Measurements from ENCODE around the gene RBPJ. TPM values are rescaled to one million over a fixed set of nuclear protein-coding genes. Genes with fewer than 3 reads are reported as not detected.

The RBPJ gene
- total RNA-seq, 2 experiments from 2014 or later: 171 to 180 TPM

- ATAC-seq: no peak
- no peak overlapping the region for H3K27ac Mint-ChIP-seq
- no peaks in the 10 kb centered on the region for H3K9me3 Mint-ChIP-seq (ENCODE audit: low read depth)
- intact Hi-C loops (cut with DNase I, micrococcal nuclease): no loop called here
- H3K4me1 Mint-ChIP-seq: peaks cover 16% of the 10 kb centered on the region
- H3K36me3 Mint-ChIP-seq (ENCODE audit: low read depth): no peaks in the 10 kb centered on the region
- CTCF ChIA-PET: interaction anchor here (0.7 to 1.3 kb wide), 2 partner anchors 10 to 115 kb away, joined by 3 read pairs; no protein-coding TSS in a partner anchor
- no peaks in the 10 kb centered on the region for H3K27me3 Mint-ChIP-seq
- POLR2A ChIA-PET: no interaction called here
- no peak overlapping the region for H3K4me3 Mint-ChIP-seq
- no peak for DNase-seq
Observed at GRCh38 chr4:26289401-26289800, 31.4 kb upstream of the RBPJ start.

- POLR2A ChIA-PET: interaction anchor here (0.6 to 0.7 kb wide), 2 partner anchors 132 to 189 kb away, joined by 3 read pairs; no protein-coding TSS in a partner anchor
- no peaks in the 10 kb centered on the region for H3K9me3 Mint-ChIP-seq (ENCODE audit: low read depth)
- DNase-seq (no peak), ATAC-seq (no peak)
- peaks cover 13% of the 10 kb centered on the region for H3K4me1 Mint-ChIP-seq
- CTCF ChIA-PET: interaction anchor here (1.2 to 1.3 kb wide), 2 partner anchors 9 to 302 kb away, joined by 3 read pairs; no protein-coding TSS in a partner anchor
- H3K36me3 Mint-ChIP-seq (ENCODE audit: low read depth): no peaks in the 10 kb centered on the region
- H3K27me3 Mint-ChIP-seq: peaks cover 3% of the 10 kb centered on the region
- no peak overlapping the region for H3K4me3 Mint-ChIP-seq
- intact Hi-C loops (cut with DNase I, micrococcal nuclease): no loop called here
- H3K27ac Mint-ChIP-seq: no peak overlapping the region
Observed at GRCh38 chr4:26290321-26290720, 30.5 kb upstream of the RBPJ start.

DNA sequence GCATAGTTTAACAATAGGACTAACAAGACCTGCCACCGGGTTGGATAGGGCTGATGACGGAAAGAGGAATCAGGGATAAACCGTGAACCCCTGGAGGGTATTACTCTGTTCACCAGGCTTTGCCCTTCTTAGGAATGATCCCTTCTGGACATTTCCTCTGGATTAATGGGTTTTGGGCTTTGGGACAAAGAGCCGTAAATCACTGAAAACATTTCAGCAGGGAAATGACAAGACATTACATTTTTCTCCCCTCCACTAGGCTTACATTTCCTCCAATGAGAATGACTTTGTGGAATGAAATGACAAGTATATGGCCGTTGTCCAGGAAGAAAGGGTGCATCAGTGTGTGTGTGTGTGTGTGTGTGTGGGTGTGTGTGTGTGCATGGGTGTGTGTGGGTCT is 25.9 kb upstream of the RBPJ start:
- Mint-ChIP-seq H3K36me3 (ENCODE audit: low read depth) (no peaks in the 10 kb centered on the region), H3K27me3 (peaks cover 4% of the 10 kb centered on the region), H3K27ac (no peak overlapping the region), H3K4me1 (peaks cover 16% of the 10 kb centered on the region), H3K4me3 (no peak overlapping the region), H3K9me3 (ENCODE audit: low read depth) (no peaks in the 10 kb centered on the region)
- no peak for ATAC-seq
- no peak for DNase-seq
- ChIA-PET CTCF (interaction anchor here (0.6 kb wide), 1 partner anchor 1753 kb away, joined by 3 read pairs; no protein-coding TSS in a partner anchor), POLR2A (no interaction called here)
- intact Hi-C loops (cut with DNase I, micrococcal nuclease): no loop called here

DNA sequence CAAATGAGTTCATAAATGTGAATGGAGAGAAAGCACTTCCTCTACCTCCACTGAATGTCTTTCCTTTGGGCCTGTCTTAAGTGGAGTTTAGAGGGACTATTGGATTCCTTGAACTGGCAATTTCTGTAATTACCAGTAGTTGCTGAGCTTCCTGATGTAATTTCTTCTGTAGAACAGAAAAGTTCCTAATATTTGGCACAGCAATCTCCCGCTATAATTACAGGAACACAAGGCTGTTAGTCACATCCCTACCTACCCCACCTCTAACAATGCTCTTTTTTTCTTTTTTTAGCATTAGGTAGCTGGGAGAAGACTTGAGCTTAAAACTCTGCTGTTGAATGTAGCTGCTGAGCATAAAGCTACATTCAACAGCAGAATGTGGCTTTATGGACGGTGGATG is 24.8 kb upstream of the RBPJ start:
- Mint-ChIP-seq H3K9me3 (ENCODE audit: low read depth) (no peaks in the 10 kb centered on the region), H3K4me1 (peaks cover 20% of the 10 kb centered on the region), H3K27me3 (peaks cover 4% of the 10 kb centered on the region), H3K27ac (no peak overlapping the region), H3K36me3 (ENCODE audit: low read depth) (no peaks in the 10 kb centered on the region), H3K4me3 (no peak overlapping the region)
- intact Hi-C loops (cut with DNase I, micrococcal nuclease): no loop called here
- POLR2A ChIA-PET: no interaction called here
- CTCF ChIA-PET: interaction anchor here (0.6 to 1.4 kb wide), 3 partner anchors 23 to 117 kb away, joined by 3 to 5 read pairs (median 4); no protein-coding TSS in a partner anchor
- no peak for DNase-seq
- no peak for ATAC-seq

DNA sequence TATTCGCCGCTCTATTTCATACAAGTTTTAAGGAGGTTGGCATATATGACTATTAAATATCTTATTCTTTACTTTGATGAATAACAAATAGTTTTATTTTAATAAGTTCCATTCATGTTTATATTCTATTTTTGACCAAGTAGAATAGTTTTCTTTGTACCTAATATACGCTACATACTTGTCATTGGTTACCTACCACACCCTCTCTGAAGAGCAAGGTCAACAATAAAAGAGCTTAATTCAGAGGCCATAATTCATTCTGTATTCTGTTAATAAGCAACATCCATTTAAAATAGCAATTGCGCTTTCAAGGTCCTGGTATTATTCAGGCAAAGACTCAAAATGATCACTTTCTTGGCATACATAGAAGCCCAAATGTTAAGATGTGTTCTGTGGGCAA is 24.3 kb upstream of the RBPJ start:
- Mint-ChIP-seq H3K27me3 (peaks cover 4% of the 10 kb centered on the region), H3K4me3 (no peak overlapping the region), H3K27ac (no peak overlapping the region), H3K36me3 (ENCODE audit: low read depth) (no peaks in the 10 kb centered on the region), H3K9me3 (ENCODE audit: low read depth) (no peaks in the 10 kb centered on the region), H3K4me1 (peaks cover 20% of the 10 kb centered on the region)
- DNase-seq (no peak), ATAC-seq (no peak)
- CTCF ChIA-PET: interaction anchor here (0.7 to 1.4 kb wide), 4 partner anchors 8 to 997 kb away, joined by 3 to 5 read pairs (median 4); no protein-coding TSS in a partner anchor
- intact Hi-C loops (cut with DNase I, micrococcal nuclease): no loop called here
- POLR2A ChIA-PET: no interaction called here

DNA sequence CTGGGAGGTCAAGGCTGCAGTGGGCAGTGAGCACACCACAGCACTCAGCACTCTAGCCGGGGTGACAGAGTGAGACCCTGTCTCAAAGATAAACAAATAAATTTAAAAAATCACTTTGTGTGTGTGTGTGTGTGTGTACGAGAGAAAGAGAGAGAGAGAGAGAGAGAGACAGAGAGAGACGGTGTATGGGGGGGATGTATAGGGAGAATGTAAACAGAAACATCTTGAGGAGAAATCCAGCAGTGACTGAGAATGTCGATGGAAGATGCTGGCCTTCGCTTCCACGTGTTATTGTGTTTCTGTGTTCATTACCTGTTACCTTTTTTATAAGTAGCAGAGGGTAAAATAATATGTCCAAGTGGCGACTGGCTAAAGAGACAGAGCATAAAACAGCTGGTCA is 23.6 kb upstream of the RBPJ start:
- intact Hi-C loops (cut with DNase I, micrococcal nuclease): no loop called here
- POLR2A ChIA-PET: no interaction called here
- Mint-ChIP-seq H3K36me3 (ENCODE audit: low read depth) (no peaks in the 10 kb centered on the region), H3K27me3 (peaks cover 4% of the 10 kb centered on the region), H3K9me3 (ENCODE audit: low read depth) (no peaks in the 10 kb centered on the region), H3K4me3 (no peak overlapping the region), H3K27ac (no peak overlapping the region), H3K4me1 (peaks cover 20% of the 10 kb centered on the region)
- no peak for ATAC-seq
- CTCF ChIA-PET: interaction anchor here (0.7 to 1.4 kb wide), 3 partner anchors 9 to 998 kb away, joined by 3 to 5 read pairs (median 3); no protein-coding TSS in a partner anchor
- no peak for DNase-seq

GRCh38 chr4:26298198-26298947 is 22.4 kb upstream of the RBPJ start:
- Mint-ChIP-seq H3K27ac (peak overlapping the region; percentile 7), H3K4me1 (peaks cover 20% of the 10 kb centered on the region), H3K36me3 (ENCODE audit: low read depth) (no peaks in the 10 kb centered on the region), H3K4me3 (no peak overlapping the region), H3K9me3 (ENCODE audit: low read depth) (no peaks in the 10 kb centered on the region), H3K27me3 (peaks cover 4% of the 10 kb centered on the region)
- CTCF ChIA-PET: interaction anchor here (1.0 kb wide), 1 partner anchor 8 kb away, joined by 3 read pairs; no protein-coding TSS in a partner anchor
- intact Hi-C loops (cut with DNase I, micrococcal nuclease): no loop called here
- ATAC-seq (no peak), DNase-seq (no peak)
- POLR2A ChIA-PET: no interaction called here

DNA sequence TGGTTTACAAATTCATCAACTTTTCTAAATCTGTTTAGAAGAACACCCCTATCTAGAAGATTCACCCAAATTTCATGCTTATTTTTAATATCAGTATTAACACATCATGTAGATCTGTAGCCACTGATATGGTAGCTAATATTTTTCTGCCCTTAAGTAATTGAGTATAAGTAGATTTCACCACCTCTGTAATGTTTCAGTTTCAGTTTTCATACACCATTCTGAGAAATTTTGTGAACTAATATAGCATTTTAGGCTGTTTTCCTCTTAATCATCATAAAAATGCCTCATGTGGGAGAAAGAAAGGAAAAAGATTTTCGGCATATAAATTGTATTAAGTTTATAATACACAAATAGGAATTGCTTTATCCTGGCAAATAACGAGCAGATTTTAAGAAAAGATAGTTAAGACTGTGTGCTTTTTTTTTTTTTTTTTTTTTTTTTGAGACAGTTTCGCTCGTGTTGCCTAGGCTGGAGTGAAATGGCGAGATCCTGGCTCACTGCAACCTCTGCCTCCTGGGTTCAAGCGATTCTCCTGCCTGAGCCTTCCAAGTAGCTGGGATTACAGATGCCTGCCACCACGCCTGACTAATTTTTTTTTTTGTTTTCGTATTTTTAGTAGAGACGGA is 21.4 kb upstream of the RBPJ start:
- Mint-ChIP-seq H3K4me1 (peaks cover 20% of the 10 kb centered on the region), H3K4me3 (peak overlapping the region; percentile 17), H3K9me3 (ENCODE audit: low read depth) (no peaks in the 10 kb centered on the region), H3K27ac (no peak overlapping the region), H3K27me3 (peaks cover 4% of the 10 kb centered on the region), H3K36me3 (ENCODE audit: low read depth) (no peaks in the 10 kb centered on the region)
- ChIA-PET CTCF (interaction anchor here (0.6 to 1.0 kb wide), 2 partner anchors 9 to 216 kb away, joined by 3 read pairs; no protein-coding TSS in a partner anchor), POLR2A (interaction anchor here (0.6 kb wide), 1 partner anchor 14 kb away, joined by 3 read pairs; no protein-coding TSS in a partner anchor)
- intact Hi-C loops (cut with DNase I, micrococcal nuclease): no loop called here
- ATAC-seq: peak; percentile 77
- no peak for DNase-seq

- ChIA-PET CTCF (no interaction called here), POLR2A (no interaction called here)
- no peak for ATAC-seq
- intact Hi-C loops (cut with DNase I, micrococcal nuclease): no loop called here
- DNase-seq: no peak
- peaks cover 20% of the 10 kb centered on the region for H3K4me1 Mint-ChIP-seq
- H3K27me3 Mint-ChIP-seq: no peaks in the 10 kb centered on the region
- no peak overlapping the region for H3K4me3 Mint-ChIP-seq
- H3K36me3 Mint-ChIP-seq (ENCODE audit: low read depth): no peaks in the 10 kb centered on the region
- no peaks in the 10 kb centered on the region for H3K9me3 Mint-ChIP-seq (ENCODE audit: low read depth)
- no peak overlapping the region for H3K27ac Mint-ChIP-seq
Observed at GRCh38 chr4:26300314-26301307, 20.2 kb upstream of the RBPJ start.

GRCh38 chr4:26302031-26302899 is 18.5 kb upstream of the RBPJ start:
- Mint-ChIP-seq H3K27ac (no peak overlapping the region), H3K27me3 (no peaks in the 10 kb centered on the region), H3K9me3 (ENCODE audit: low read depth) (no peaks in the 10 kb centered on the region), H3K4me3 (no peak overlapping the region), H3K36me3 (ENCODE audit: low read depth) (no peaks in the 10 kb centered on the region), H3K4me1 (peaks cover 25% of the 10 kb centered on the region)
- CTCF ChIA-PET: interaction anchor here (0.7 kb wide), 2 partner anchors 9 to 18 kb away, joined by 3 read pairs; no protein-coding TSS in a partner anchor
- ATAC-seq (no peak), DNase-seq (no peak)
- intact Hi-C loops (cut with DNase I, micrococcal nuclease): no loop called here
- POLR2A ChIA-PET: interaction anchor here (0.6 kb wide), 1 partner anchor 16 kb away, joined by 4 read pairs; no protein-coding TSS in a partner anchor
